GM12891 (cell line): ENCODE measurements around the gene QRICH2.
"Not testable (repeated sequence)": the region's sequence is repeated elsewhere in the genome, so short reads cannot be mapped to it uniquely, and the experiment has no call there.

ENCODE experiments used
- DNase-seq: peaks from one replicate; pipeline ENCODE4 v3.0.0; 2011; ENCODE audit warnings: low spot score; ENCODE audit not compliant: insufficient read length
- FAIRE-seq: peaks from 2 replicates; lab custom pipeline; 2011; peaks lifted over from hg19 to GRCh38; lab: Jason Lieb, UNC
- PAX5 ChIP-seq: IDR thresholded peaks from 2 replicates; pipeline ENCODE4 v1.6.1; 2011; ENCODE audit warnings: low read length, moderate library complexity, mild to moderate bottlenecking; ENCODE audit not compliant: insufficient read depth, severe bottlenecking
- POLR2A ChIP-seq: IDR thresholded peaks from 2 replicates; pipeline ENCODE4 v1.6.1; 2011; ENCODE audit warnings: low read depth, low read length, control low read depth
- POLR2AphosphoS5 ChIP-seq: IDR thresholded peaks from 2 replicates; pipeline ENCODE4 v1.6.1; 2011; ENCODE audit warnings: low read depth, low read length, control low read depth
- POU2F2 ChIP-seq: IDR thresholded peaks from 2 replicates; pipeline ENCODE4 v1.6.1; 2011; ENCODE audit warnings: low read depth, mild to moderate bottlenecking, control low read depth, low read length, moderate library complexity
- SPI1 ChIP-seq: IDR thresholded peaks from 2 replicates; pipeline ENCODE4 v1.6.1; 2011; ENCODE audit warnings: low read depth, low read length, control low read depth
- TAF1 ChIP-seq: IDR thresholded peaks from 2 replicates; pipeline ENCODE4 v1.6.1; 2011; ENCODE audit warnings: low read depth, low read length, control low read depth

Gene QRICH2

GRCh38 chr17:76268015-76268749, 39.9 kb downstream of the QRICH2 start:
- FAIRE-seq (peak; percentile 89), DNase-seq (no peak)
- TF ChIP-seq POLR2A (peak; percentile 88), SPI1 (peak; percentile 59), POU2F2 (peak; percentile 66; the same call in 1 of the 2 replicates), TAF1 (peak; percentile 78), PAX5 (peak; percentile 19), POLR2AphosphoS5 (peak; percentile 93)

- not testable (repeated sequence) for DNase-seq, FAIRE-seq
Measured at GRCh38 chr17:76267581-76268001, 40.5 kb downstream of the QRICH2 start.

DNA sequence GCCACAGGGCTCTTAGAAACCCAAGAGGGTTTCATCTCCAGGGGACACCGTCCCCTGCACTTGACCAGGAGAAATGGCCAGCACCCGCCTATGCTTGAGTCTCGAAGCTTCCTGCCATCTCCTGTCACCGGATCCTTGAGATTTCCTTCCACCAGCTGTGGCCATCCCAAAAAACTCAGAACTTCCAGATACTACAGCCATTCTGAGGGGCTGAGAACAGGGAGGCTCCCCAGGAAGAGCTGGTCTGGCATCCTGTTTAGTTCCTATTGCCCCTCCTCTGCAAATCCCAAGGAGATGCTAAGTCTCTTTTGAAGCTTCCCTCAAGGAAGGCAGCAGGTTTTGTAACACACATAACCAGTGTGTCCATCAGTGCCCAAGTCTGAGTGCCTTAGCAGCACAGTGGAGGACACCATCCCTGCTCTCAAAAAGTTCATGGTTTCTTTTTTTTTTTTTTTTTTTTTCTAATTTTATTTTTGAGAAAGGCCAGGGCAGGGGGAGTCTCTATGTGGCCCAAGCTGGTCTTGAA, 41.0 kb downstream of the QRICH2 start:
- no peak for FAIRE-seq
- no peak for DNase-seq
- TF ChIP-seq POLR2AphosphoS5, result no peak
- TF ChIP-seq POLR2A, result no peak; the same call in 1 of the 2 replicates
- TF ChIP-seq TAF1, result no peak
- no peak for TF ChIP-seq SPI1
- TF ChIP-seq PAX5, result no peak
- no peak for TF ChIP-seq POU2F2

DNA sequence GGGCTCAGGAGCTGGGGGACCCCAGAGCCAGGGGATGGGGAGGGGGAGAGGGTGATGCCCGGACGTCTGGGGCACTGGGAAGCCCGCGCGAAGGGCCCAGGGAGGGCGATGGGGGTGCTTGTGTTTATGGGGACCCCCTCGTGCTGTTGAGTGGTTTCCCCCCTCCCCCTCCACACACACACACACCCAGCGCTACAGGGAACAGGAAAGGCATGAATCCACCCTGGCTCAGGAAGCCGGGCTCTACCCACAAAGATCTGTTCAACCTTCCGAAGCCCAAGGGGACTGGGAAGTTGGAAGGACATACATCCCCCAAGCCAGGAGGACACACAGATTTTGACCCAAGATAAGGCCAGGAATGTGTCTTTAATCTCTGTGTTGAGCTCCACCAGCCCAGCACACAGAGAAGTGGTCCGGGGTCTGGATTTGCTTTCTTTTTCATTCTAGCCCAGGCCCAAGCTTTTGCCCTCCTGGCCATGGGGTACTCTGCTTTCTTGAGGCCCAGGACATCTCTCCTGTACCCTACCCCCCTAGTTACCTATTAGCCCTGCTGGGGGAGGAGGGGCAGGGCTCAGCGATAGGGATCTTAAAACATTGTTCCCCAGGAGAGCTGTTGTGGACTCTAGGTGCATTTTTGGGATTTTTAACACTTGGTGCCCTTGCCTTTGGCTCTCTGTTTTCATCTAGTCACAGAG, 41.7 kb downstream of the QRICH2 start:
- DNase-seq (no peak), FAIRE-seq (no peak)
- TF ChIP-seq POLR2A, result peak; percentile 44
- no peak for TF ChIP-seq TAF1
- TF ChIP-seq POLR2AphosphoS5, result no peak; the same call in 1 of the 2 replicates

DNA sequence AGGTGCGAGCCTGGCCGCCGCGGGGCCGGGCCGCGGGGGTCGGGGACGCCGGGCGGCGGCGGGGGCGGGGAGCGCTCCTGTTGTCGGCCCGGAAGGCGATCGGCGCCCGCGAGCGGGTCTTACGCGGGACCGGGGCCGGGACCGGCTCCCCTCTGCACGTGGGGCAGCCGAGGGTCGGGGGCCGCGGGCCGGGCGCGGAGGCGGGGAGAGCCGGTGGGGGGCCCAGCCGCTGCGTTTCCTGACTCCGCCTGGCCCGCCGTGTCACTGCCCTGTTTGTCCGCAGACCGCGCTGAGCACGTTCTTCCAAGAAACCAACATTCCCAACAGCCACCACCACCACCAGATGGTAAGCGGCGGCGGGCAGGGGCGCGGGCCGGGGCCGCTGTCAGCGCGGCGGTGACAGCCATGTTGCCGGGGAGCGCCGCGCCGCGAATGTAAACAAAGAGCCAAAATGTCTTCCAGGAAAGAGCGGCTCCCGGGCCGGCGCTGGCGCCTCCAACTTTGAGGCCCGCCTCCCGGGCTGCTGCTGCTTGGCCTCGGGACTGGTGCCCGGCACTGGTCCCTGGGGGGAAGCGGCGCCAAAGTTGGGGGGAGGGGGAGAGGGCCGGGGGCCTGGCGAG, 42.3 kb downstream of the QRICH2 start:
- FAIRE-seq (no peak), DNase-seq (no peak)
- TF ChIP-seq POLR2AphosphoS5, result no peak
- TF ChIP-seq TAF1, result peak; percentile 19; the same call in 1 of the 2 replicates

GRCh38 chr17:76264755-76265623, 43.1 kb downstream of the QRICH2 start, which contains the start of gene UBALD2:
Gene UBALD2 (plus strand): TSS chr17:76265348. CDS start chr17:76265506, 158 bp downstream.
- peak; percentile 82 for FAIRE-seq
- peak; percentile 88 for DNase-seq

GRCh38 chr17:76264425-76264754, 43.7 kb downstream of the QRICH2 start:
- DNase-seq, result no peak
- TF ChIP-seq SPI1, result no peak
- TF ChIP-seq POLR2AphosphoS5, result no peak
- no peak for TF ChIP-seq POU2F2
- TF ChIP-seq TAF1, result no peak
- TF ChIP-seq PAX5, result no peak
- no peak for TF ChIP-seq POLR2A
- FAIRE-seq, result no peak

More at GRCh38 chr17:76264755-76265623, 43.1 kb downstream of the QRICH2 start, which contains the start of gene UBALD2:
- no peak for TF ChIP-seq PAX5
- no peak for TF ChIP-seq POLR2AphosphoS5
- peak; percentile 44; the same call in 1 of the 2 replicates for TF ChIP-seq SPI1
- peak; percentile 56; the same call in 1 of the 2 replicates for TF ChIP-seq TAF1
- TF ChIP-seq POLR2A, result no peak; the same call in 1 of the 2 replicates
- no peak for TF ChIP-seq POU2F2

GRCh38 chr17:76263896-76264295, 44.2 kb downstream of the QRICH2 start:
- DNase-seq, result no peak
- FAIRE-seq, result no peak
- TF ChIP-seq POLR2AphosphoS5 (no peak), POLR2A (no peak), SPI1 (no peak), TAF1 (no peak)

DNA sequence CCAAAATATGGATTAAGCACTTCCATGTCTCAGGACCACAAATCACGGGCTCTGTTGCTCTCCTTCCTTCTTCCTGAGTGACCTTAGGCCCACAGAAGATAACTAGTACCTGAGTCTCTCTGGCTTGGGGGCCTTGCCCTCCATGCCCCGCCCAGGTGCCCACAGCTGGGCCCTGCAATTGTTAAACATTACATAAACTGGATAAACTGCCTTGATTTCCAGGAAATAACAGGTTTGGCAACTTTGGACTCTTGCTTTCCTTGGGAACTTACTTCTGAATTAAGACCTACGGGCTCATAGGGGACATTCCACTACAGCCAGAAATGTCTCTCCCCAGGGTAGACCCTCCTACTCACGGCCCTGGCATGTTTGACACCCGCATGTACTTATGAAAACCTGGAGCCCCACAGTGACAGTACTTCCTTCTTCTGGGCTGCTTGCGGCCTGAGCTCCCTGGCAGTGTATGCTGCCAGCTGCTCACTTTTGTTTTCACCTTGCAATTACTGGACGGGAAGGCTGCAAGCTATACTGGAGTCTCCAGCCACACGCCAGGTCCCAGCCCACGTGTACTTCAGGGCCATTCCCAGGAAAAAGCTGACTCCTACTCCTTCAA, 45.2 kb downstream of the QRICH2 start:
- no peak for DNase-seq

More for the DNA sequence above, 45.2 kb downstream of the QRICH2 start:
- TF ChIP-seq POLR2A (no peak), POU2F2 (0 out of 2 replicates have a peak, but pooled peaks have one; percentile 7), SPI1 (peak; percentile 24; the same call in 1 of the 2 replicates)
- FAIRE-seq, result peak; percentile 87
